ENCODE measurements around the gene CACYBP.

Gene CACYBP

GRCh38 chr1:174974711-174975119, 25.0 kb upstream of the CACYBP start:
- no peak for DNase-seq

GRCh38 chr1:174975764-174976163, 24.0 kb upstream of the CACYBP start:
- no peak for DNase-seq

- no peak for DNase-seq
Measured at GRCh38 chr1:174976436-174977108, 23.2 kb upstream of the CACYBP start.

- peak; percentile 47 for DNase-seq
Measured at GRCh38 chr1:174982971-174983689, 16.6 kb upstream of the CACYBP start.

GRCh38 chr1:174984952-174985351, 14.8 kb upstream of the CACYBP start:
- DNase-seq, result no peak

GRCh38 chr1:174988539-174988938, 11.2 kb upstream of the CACYBP start:
- no peak for DNase-seq

GRCh38 chr1:174988986-174989385, 10.8 kb upstream of the CACYBP start:
- no peak for DNase-seq

GRCh38 chr1:174989536-174990220, 10.1 kb upstream of the CACYBP start:
- DNase-seq, result peak; percentile 14

GRCh38 chr1:174990382-174990999, 9.3 kb upstream of the CACYBP start:
- peak; percentile 55 for DNase-seq

GRCh38 chr1:174991473-174991872, 8.3 kb upstream of the CACYBP start:
- no peak for DNase-seq

GRCh38 chr1:174995121-174995520, 4.6 kb upstream of the CACYBP start:
- DNase-seq, result no peak

GRCh38 chr1:174995916-174996315, 3.8 kb upstream of the CACYBP start:
- no peak for DNase-seq

- DNase-seq, result no peak
Measured at GRCh38 chr1:174996476-174996875, 3.3 kb upstream of the CACYBP start.

- DNase-seq, result no peak
Measured at GRCh38 chr1:174997041-174997440, 2.7 kb upstream of the CACYBP start.

- DNase-seq, result peak; percentile 68
Measured at GRCh38 chr1:174998569-174999215, 1.1 kb upstream of the CACYBP start.

GRCh38 chr1:174999216-174999935, 371 bp upstream of the CACYBP start:
- DNase-seq, result peak; percentile 99

GRCh38 chr1:175000697-175001187, 995 bp downstream of the CACYBP start:
- no peak for DNase-seq

- no peak for DNase-seq
Measured at GRCh38 chr1:175002910-175003517, 3.3 kb downstream of the CACYBP start.

GRCh38 chr1:175003521-175003920, 3.8 kb downstream of the CACYBP start:
- DNase-seq, result no peak

GRCh38 chr1:175005085-175005783, 5.5 kb downstream of the CACYBP start:
- DNase-seq, result no peak

- no peak for DNase-seq
Measured at GRCh38 chr1:175009532-175009931, 9.8 kb downstream of the CACYBP start.

Measured in midbrain (tissue), 1 donor.